Uterus (tissue), 4 donors: ENCODE results near the gene WDR47. TPM values are rescaled to one million over a fixed set of nuclear protein-coding genes. Genes with fewer than 3 reads are reported as not detected.

ENCODE experiments used
- DNase-seq, 2 donors: peaks; one replicate each; pipeline ENCODE4 v3.0.0-alpha.2; 2019 to 2020
- H3K27ac ChIP-seq, 2 donors: fragments of 200-600 bp; sonication (generic); 1 replicate in 1 of 2; 2 replicates in 1 of 2; pipeline ENCODE4 v1.5.1; 2016 to 2018
- H3K27me3 ChIP-seq, 2 donors: fragments of 200-600 bp; sonication (generic); one replicate each; pipeline ENCODE4 v1.5.1; 2018 to 2019; ENCODE audit warnings: control low read depth in 1 of 2
- H3K36me3 ChIP-seq, 2 donors: fragments of 200-600 bp; sonication (generic); one replicate each; pipeline ENCODE4 v1.5.1; 2019; ENCODE audit warnings: control low read depth in 1 of 2
- H3K4me1 ChIP-seq, 2 donors: fragments of 200-600 bp; sonication (generic); one replicate each; pipeline ENCODE4 v1.5.1; 2018 to 2019; ENCODE audit warnings: control low read depth in 1 of 2
- H3K4me3 ChIP-seq, 2 donors: fragments of 200-600 bp; sonication (generic); 1 replicate in 1 of 2; 2 replicates in 1 of 2; pipeline ENCODE4 v1.5.1; 2018 to 2019; ENCODE audit warnings: mild to moderate bottlenecking in 1 of 2
- H3K9me3 ChIP-seq, 2 donors: fragments of 200-600 bp; sonication (generic); one replicate each; pipeline ENCODE4 v1.5.1; 2019; ENCODE audit warnings: control low read depth in 1 of 2
- POLR2A ChIP-seq, 2 donors: fragments of 450-650 bp; IDR thresholded peaks; one replicate each; pipeline ENCODE4 v1.6.1; 2016; ENCODE audit warnings: antibody characterized with exemption in 2 of 2, mild to moderate bottlenecking in 1 of 2, moderate library complexity in 1 of 2
- intact Hi-C: fragments of 100-400 bp; cut with DNase I; formaldehyde crosslinking; loops from one replicate; pipeline ENCODE4 v1.15.1; 2023; ENCODE audit warnings: low total_unique reads
- total RNA-seq, 4 donors: library from RNA; depleted of rRNA in 3 of 4; stranded (reverse); fragments of >200 nt in 3 of 4; gene quantifications; one replicate each; pipeline versions ENCODE4 v1.1.0 to v1.2.4, GENCODE V29; 2014 to 2023
- TF ChIP-seq, protein P1 (sequence below), 4 experiments: fragments of 200-600 bp in 2 of 4; fragments of 450-650 bp in 2 of 4; sonication (generic) in 2 of 4; IDR thresholded peaks; one replicate each; pipeline ENCODE4 v1.5.1; 2016 to 2019; ENCODE audit warnings: antibody characterized with exemption in 4 of 4, mild to moderate bottlenecking in 2 of 4, moderate library complexity in 1 of 4
- donor health status: DM: yes; HTN: yes; CAD: no.

Gene WDR47
- total RNA-seq, 4 donors from 2014 or later = 10.5 to 54.7 (median 27.2) TPM

DNA sequence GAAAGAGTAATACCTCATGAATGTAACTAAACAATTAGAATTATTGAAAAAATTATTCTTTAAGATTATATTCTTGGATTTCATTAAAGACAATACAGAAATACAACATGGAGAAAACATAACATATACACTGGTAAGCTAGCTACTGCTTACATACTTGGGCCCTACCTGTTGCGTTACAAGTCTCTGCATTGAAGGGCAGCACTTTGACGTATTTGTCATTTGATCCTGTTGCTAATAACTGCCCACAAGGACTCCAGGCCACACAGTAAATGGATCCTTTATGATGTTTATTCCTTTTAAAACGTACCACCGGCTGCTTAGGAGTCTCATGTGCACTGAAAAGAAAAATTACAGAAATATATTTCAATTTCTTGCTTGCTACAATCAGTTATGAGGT is 58.8 kb downstream of the WDR47 start:
- no peaks in the 10 kb centered on the region for H3K4me1 ChIP-seq
- no peaks in the 10 kb centered on the region for H3K9me3 ChIP-seq
- H3K4me3 ChIP-seq = no peak overlapping the region
- no peak for DNase-seq
- TF ChIP-seq POLR2A (IDR thresholded peaks at IDR 0.05) = no peak
- TF ChIP-seq, protein P1, sequence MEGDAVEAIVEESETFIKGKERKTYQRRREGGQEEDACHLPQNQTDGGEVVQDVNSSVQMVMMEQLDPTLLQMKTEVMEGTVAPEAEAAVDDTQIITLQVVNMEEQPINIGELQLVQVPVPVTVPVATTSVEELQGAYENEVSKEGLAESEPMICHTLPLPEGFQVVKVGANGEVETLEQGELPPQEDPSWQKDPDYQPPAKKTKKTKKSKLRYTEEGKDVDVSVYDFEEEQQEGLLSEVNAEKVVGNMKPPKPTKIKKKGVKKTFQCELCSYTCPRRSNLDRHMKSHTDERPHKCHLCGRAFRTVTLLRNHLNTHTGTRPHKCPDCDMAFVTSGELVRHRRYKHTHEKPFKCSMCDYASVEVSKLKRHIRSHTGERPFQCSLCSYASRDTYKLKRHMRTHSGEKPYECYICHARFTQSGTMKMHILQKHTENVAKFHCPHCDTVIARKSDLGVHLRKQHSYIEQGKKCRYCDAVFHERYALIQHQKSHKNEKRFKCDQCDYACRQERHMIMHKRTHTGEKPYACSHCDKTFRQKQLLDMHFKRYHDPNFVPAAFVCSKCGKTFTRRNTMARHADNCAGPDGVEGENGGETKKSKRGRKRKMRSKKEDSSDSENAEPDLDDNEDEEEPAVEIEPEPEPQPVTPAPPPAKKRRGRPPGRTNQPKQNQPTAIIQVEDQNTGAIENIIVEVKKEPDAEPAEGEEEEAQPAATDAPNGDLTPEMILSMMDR (IDR thresholded peaks at IDR 0.05) = no peak
- H3K27me3 ChIP-seq = no peaks in the 10 kb centered on the region
- no peak overlapping the region for H3K27ac ChIP-seq
- intact Hi-C loops = no loop called here
- H3K36me3 ChIP-seq = no peaks in the 10 kb centered on the region

DNA sequence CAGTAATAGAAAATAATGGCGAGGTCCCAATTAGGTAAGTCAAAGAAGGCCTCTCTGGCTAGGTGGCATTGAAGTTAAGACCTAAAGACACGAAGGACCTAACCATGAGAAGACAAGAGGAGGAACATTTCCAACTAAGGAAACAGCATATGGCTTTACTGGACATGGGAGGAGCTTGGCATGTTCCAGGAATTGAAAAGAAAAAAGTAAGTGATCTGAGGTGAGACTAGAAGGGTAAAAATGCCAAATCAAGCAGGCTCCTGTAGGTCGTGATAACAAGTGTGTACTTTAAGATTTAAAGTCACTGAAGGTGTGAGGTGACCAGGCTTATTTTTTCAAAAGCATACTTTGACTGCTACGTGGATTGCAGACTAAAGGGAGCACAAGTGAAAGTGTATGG is 65.2 kb downstream of the WDR47 start:
- DNase-seq = no peak
- Histone ChIP-seq H3K27ac (no peak overlapping the region), H3K4me3 (no peak overlapping the region), H3K36me3 (no peaks in the 10 kb centered on the region), H3K4me1 (no peaks in the 10 kb centered on the region), H3K27me3 (no peaks in the 10 kb centered on the region), H3K9me3 (no peaks in the 10 kb centered on the region)
- no peak for TF ChIP-seq POLR2A (IDR thresholded peaks at IDR 0.05)
- TF ChIP-seq, protein P1 (IDR thresholded peaks at IDR 0.05) = no peak
- intact Hi-C loops = no loop called here

DNA sequence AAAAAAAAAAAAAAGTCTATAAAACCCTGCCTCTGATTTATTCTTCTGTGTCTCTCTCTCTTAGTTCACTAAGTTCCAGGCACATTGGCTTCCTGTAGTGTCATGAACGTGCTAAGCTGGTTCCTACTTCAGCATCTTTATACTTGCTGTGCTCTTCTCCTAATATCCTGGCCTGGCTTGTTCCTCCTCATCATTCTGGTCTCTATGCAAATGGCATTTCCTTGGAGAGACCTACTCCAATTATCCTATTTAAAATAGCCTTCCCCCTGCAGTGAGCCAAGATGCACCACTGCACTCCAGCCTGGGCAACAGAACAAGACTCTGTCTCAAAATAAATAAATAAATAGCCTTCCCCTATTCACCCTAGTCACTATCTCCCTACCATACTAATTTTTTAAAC is 69.0 kb downstream of the WDR47 start:
- no peaks in the 10 kb centered on the region for H3K9me3 ChIP-seq
- intact Hi-C loops = no loop called here
- no peak overlapping the region for H3K27ac ChIP-seq
- no peak overlapping the region for H3K4me3 ChIP-seq
- TF ChIP-seq, protein P1 (IDR thresholded peaks at IDR 0.05) = no peak
- no peak for TF ChIP-seq POLR2A (IDR thresholded peaks at IDR 0.05)
- no peak for DNase-seq
- no peaks in the 10 kb centered on the region for H3K4me1 ChIP-seq
- no peaks in the 10 kb centered on the region for H3K36me3 ChIP-seq
- no peaks in the 10 kb centered on the region for H3K27me3 ChIP-seq

DNA sequence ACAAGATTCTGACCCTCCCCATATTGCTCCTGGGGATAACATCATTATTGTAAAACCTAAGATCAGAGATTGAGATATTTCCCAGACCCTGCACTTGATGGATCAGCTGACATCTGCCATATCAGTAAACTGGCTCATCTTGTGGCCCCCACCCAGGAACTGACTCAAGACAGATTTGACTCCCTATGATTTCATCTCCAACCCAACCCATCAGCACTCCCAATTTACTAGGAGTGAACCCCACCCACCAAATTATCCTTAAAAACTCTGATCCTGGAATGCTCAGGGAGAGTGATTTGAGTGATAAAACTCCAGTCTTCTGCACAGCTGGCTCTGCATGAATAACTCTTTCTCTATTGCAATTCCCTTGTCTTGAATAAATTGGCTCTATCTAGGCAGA is 72.6 kb downstream of the WDR47 start:
- H3K4me1 ChIP-seq = no peaks in the 10 kb centered on the region
- intact Hi-C loops = no loop called here
- no peak overlapping the region for H3K4me3 ChIP-seq
- TF ChIP-seq POLR2A (IDR thresholded peaks at IDR 0.05) = no peak
- TF ChIP-seq, protein P1 (IDR thresholded peaks at IDR 0.05) = no peak
- no peaks in the 10 kb centered on the region for H3K36me3 ChIP-seq
- H3K27me3 ChIP-seq = no peaks in the 10 kb centered on the region
- no peak overlapping the region for H3K27ac ChIP-seq
- DNase-seq = no peak
- no peaks in the 10 kb centered on the region for H3K9me3 ChIP-seq

DNA sequence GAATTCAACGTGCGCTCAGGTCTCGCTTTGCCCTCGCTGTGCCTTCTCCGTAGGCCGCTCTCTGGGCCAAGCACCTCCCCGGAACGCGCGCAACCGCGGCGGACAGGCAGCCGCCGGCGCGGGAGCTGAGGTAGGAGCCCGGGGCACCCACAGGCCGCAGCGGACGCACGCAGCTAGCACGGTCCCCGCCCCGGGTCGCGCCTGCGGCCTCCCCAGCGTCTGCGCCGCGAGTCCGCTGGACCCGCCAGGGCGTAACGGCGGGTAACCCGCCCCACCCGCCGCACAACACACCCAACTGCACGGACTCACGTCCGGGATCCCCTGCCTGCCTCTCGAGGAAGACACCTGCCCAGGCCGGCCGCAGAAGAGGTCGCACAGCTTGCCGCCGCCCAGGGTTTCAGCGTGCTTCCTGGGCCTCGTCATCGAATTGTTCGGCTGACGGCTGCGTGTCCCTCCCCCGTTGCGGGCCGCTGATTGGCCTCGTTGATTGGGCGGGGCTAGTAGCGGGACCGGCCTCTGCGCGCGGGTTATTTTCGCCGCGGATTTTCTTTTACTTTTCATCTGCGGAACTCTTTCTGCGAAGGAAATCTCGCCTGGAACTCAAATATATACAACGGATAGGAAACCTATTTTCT is 78.7 kb downstream of the WDR47 start, which contains the start of gene CLCC1:
Gene CLCC1 (minus strand): TSS at position 433 of the 635 bp plus-strand sequence. CDS start 13,047 bp downstream, outside the sequence.
- Histone ChIP-seq H3K27me3 (no peaks in the 10 kb centered on the region), H3K4me3 (peak within 1 kb of the TSS; percentile 57 to 88), H3K9me3 (no peaks in the 10 kb centered on the region), H3K4me1 (peaks cover 5 to 7% of the 10 kb centered on the region in 2 donors), H3K27ac (peak within 1 kb of the TSS; percentile 92 to 98), H3K36me3 (no peaks in the 10 kb centered on the region)
- TF ChIP-seq, protein P1 (IDR thresholded peaks at IDR 0.05) = peak in 1 of 4 experiments; percentile 25
- peak; percentile 88 to 94 for TF ChIP-seq POLR2A (IDR thresholded peaks at IDR 0.05)
- intact Hi-C loops = no loop called here
- DNase-seq = peak; percentile 90 to 93
